Stimulated activated CD4-positive, alpha-beta T cell treated with anti-CD3 and anti-CD28 coated beads, Interleukin-1b, Interleukin-23, amount 100 ng/mL, for 1 hour (primary cell): ENCODE data around the gene CHD6.

Experiments used
- DNase-seq, 2 donors: peaks; one replicate each; pipeline ENCODE4 v3.0.0-alpha.2; 2020; ENCODE audit warnings: low read depth in 2 of 2

The CHD6 gene

DNA sequence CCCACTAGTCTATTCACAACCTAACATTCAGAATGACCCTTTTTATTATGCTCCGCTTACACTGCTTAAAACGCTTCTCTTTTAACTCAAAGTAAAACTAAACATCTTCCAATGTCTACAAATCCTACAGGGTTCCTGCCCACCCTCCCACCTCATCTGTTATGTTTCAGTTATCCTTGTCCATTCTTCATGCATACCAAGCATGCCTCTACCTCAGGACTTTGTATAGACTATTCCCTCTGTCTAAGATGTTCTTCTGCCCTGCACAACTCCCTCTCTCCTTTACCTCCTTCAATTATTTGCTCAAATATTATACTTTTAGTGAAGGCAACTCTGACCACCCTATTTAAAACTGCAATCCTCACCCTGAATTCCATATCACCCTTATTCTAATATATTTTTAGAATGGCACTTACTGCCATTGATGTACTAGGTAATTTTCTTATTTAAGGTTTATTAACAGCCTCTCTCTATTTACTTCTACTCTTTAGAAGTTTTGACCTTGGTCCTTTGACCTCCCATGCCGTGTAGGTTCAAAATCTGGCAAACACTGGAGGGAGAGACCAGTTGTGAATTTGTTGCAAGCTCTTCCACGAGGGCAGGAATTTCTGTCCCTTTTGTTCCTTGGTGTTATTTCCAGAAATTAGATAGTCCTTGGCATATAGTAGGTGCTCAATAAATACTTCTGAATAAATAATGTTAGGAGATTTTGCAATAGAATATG is 111.8 kb downstream of the CHD6 start:
- no peak for DNase-seq

DNA sequence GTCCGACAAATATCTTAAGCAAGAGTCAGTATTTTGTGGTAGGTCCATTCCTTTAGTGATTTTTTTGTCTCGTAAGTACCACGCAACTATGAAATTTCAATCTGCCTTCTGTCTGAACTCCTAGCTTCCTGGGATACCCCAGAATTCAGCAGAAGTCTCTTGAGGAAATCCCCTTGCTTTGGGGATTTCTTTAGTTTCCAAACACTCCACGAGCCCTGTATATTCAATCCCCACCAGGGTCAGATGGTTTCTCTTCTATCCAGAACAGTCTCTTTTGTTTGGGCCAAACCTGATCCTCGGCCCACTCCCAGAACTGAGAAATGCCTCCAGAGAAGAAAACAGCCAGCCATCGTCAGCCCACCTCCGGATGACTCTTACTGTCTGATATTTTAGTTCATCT is 113.0 kb downstream of the CHD6 start:
- no peak for DNase-seq

DNA sequence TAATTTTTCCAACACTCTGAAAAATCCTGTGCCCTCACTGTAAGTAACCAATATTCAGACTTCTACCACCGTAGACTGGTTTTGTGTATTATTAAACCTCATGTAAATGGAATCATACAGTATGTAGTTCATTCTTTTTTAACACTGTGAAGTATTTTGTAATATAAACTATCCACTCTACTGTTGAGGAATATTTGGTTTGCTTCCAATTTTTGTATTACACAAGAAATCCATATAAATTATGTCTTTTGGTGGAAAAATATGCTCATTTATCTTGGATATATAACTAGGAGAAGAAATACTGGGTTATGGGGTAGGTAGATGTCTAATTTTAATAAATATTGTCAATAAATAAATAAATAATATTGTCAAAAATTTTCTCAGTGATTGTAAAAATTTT is 116.8 kb downstream of the CHD6 start:
- no peak for DNase-seq

DNA sequence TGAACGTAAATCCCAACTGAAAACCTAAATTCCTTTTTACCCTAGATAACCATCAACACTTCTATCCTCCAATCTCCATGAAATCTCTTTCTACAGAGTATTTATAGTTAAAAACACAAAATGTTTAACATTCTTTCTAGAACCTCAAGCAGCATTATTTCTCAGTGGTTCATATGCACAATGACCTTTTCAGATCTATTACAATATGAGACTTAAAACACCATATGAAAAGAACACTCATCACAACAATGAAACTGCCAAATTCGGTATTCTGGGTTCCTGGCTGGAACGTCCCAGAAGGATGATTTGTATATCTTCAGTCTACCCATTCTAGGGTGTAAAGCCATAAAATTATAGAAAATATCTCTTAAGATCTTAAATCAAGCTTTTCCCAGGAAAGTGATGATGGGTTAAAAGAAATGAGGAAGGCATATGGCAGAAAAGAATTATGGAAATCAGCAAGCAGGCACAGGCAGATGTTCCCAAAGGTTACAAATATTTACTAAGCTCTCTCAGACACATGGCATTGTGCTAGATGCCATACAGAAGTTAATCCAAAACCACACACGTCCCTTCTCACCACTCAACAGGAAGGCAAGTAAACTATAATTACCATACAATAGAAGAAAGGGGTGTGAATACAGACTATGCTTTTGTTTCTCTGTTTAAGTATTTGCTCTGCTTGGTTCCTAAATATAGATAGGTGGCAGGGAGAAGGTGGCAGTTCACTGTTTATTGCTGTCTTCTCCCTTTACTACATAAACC is 118.0 kb downstream of the CHD6 start:
- DNase-seq: no peak

DNA sequence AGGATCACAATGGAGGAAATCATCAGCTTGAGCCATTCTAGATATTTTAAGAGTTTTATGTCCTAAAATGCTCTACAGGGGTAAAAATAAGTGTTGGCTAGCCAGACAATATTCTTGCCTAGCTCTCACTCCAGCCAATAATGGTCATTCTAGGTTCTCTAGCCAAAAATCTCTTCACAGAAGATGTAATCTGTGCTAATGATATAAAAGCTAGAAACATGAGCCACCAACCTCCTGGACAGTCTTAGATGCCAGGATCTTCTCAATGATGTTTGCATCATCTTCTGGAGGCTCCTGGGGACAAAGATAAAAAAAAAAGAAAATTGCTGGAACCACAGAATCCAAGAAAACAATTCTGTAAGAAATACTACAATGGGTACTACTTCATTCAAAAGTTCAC is 119.1 kb downstream of the CHD6 start:
- DNase-seq: no peak

DNA sequence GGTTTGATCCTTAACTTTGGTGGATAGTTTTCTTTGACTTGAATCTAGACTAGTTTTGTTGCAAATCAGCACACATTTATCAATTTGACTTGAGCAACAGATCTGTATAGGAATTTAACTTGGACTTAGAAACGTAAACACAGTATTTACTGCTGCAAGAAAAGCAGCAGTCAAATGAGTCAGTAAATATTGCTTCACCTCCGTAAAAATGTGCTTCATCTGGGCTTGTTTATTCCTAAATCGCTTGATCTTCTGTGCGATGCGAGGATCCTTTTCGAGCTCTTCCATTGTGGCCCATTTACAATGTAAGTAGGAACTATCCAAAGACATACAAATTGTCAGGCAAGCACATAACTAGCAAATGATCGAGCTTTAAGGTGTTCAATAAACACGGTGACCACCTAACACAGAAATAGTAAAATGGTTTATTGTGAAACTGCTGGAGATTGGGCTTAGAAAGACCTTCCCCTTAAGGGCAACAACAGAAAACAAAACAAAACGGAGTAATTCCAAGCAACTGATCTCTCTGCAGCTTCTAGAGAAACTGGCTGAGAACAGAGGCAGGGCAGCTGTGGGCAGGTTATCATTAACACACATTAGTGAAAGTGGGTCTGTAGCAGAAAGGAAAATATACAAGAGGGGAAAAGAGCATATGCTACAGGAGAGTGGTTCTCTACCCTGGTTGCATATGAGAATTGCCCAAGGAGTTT is 120.8 kb downstream of the CHD6 start:
- no peak for DNase-seq

DNA sequence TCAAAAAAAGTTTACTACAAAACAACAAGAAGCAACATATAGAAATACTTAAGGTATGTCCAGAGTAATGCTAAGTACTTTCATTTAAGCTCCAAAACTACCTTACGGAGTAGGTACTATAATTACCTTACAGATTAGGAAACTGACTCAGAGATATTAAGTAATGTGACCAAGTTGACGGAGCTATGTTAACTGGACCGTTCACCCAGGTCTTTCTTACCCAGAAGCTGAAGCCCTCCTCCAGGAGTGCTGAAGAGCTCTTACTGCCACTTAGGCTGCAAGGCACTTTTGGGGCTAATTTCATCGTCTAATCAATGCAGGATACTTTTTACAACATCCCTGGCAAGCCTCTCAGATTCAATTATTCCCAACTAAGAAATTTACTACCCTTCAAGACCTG is 123.7 kb downstream of the CHD6 start:
- no peak for DNase-seq

DNA sequence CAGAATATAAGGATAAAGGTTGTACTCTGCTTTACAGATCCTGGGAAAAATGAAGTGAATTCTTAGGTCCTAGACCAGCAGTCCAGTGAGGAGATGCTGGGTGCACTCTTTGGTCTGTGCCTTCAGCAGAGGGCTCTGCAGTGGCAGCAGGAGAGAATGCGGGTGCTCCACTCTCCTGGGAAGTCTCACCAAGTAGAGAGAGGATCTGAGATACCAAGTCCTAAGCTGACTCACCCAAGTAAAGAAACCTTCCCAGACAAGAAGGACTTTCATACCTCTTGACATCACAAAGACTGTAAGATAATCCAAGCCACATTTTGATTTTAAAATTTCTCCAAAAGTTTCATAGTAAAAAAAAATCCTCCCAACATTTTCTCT is 134.6 kb downstream of the CHD6 start:
- DNase-seq: no peak

DNA sequence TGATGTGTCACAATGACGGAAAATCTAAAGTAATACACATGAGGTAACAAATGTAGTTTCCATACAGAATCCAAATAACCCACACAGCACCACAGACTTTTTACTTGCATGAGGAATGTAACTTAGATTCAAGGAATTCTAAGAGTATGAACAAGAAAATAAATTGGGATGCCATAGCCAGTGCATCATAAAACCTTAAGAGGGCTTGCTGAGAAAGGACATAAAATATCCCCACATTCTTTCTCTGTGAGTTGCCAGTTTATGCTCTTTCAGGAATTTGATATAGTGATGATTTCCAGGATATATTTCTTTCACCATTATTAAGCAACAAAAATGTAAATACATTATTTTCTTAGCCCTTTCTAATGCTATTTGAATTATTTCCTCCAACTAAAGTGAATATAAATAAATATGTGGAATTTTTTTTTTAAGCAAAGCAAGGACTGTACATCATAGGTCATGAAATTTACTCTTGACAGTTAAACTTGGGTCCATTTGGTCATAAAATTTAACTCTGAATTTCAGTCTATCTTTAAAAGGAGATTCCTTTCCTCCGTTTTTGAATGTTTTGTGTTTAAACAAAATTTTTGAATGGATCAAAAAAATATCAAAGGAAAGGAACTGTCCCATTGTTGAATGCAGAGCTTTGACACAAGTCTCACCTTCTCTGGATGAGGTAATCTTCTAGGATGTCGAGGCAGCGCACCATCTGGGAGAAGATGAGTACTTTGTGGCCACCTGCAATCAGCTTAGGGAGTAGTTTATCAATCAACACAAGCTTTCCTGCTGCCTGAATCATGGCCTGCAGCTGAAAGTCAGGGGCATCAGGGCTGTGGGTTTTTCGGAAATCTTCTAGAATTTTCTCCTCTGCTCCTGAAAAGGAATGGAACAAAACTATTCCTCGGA is 135.3 kb downstream of the CHD6 start:
- no peak for DNase-seq

DNA sequence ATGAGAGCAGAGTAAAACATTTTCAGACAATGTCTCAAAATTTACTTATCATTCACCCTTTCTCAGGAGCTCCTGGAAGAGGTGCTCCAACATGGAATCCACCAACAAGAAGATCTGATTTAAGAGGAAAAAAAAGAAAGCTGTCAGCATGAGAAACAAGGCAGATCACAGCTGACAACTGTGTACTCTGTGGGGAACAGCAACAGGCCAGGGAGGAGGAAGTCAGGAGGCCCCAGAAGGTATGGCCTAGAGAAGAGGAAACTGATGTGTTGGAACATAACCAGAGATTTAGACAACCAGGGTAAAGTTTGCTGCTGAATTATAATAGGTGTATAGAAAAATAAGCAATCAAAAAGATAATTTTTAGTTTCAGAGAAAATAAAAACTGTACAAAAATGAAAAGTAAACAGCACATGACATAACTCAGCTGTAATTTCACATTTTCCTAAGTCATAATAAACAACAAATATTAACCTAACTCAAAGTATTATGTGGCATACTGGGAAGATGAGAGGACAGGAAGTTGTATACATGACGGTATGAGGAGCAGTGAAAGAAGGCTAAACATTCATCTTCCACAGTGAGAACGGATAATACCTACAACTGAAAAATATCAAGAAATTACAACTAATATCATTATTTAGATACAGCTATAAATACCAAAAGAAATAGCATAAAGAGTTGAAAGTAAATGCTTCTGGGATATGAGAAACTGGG is 138.0 kb downstream of the CHD6 start:
- no peak for DNase-seq

DNA sequence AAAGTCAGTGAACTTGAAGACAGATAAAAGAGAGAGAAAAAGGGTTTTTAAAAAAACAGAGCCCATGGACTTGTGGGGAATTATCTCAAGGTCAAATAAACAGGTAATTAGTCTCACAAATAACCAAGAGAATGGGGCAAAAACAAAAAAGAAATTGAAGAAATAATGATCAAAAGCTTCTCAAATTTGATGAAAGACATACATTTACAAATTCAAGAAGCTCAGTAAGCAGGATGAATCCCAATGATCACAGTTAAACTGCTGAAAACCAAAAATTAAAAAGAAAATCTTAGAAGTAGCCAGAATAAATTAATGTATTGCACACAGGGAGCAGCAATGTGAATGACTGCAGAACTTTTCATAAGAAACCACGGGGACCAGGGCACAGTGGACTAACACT is 139.1 kb downstream of the CHD6 start:
- no peak for DNase-seq

DNA sequence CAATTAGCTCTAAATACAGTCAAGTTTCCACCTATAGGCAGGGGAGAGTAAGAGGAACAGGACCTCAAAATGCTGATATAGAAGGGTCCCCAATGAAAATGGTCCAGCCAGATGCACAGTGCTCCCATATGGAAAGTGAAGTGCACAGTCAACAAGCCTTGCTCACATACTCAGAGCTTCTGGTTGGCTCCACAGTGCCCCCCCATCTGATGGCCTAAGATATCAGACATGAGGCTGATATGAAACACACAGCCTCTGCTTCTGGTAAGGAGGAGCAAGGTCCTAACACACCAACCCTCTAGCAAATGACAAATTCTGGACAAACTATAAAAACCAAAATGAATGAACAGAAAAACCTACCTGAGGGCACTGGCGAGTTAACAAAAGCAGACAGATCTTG is 140.2 kb downstream of the CHD6 start:
- no peak for DNase-seq

DNA sequence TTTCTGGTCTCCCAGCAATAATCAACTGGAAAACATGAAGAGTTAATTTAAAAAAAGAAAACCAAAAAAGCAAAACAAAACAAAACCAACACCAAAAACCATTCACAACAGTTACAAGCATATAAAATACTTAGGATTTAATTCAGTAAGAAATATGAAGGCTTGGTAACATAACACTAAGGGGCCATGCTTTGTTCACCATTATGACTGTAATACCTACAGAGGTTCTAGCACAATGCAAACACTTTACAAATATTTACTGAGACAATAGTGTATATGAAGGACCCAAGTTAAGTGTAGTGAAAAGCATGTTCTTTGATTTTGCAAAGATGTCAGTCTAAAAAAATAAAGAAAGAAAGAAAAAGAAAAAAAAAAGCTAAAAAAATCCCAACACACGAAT is 141.7 kb downstream of the CHD6 start:
- no peak for DNase-seq

DNA sequence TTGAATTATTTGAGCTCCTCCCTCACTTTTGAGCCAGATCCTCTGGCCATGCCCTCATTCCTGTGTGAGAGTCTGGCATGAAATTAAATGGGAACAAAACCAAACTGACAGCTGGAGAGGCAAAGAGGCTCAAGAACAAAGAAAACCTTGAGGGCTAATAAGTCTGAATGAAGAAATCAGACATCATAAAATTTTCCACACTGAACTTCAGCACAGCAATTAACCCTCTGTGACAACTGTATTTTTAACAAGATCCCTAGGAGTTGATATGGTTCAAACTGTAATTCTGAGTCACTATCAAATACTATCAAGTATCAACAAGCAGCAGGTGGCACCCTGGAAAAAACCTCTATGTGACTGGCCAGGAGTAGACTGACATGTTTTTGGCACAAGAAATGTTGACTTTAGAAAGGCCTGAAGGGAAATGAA is 142.2 kb downstream of the CHD6 start:
- no peak for DNase-seq

DNA sequence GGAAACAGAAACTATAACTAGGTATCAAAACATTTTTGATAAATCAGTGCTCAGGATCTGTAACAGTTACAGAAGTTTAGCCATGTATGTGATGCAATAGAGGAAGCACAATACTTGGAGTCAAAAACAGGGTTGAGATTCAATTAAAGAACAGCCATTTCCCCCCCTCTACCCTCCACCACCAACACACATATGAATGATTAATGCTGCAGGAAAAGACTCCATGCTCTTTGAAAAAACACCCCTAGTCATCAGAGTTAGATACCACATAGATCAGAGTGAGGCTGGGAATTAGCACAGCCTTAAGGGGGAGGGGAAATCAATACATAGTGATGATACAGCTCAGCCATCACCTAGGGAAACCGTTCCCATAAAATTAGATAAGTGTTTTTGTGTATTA is 142.7 kb downstream of the CHD6 start:
- no peak for DNase-seq

DNA sequence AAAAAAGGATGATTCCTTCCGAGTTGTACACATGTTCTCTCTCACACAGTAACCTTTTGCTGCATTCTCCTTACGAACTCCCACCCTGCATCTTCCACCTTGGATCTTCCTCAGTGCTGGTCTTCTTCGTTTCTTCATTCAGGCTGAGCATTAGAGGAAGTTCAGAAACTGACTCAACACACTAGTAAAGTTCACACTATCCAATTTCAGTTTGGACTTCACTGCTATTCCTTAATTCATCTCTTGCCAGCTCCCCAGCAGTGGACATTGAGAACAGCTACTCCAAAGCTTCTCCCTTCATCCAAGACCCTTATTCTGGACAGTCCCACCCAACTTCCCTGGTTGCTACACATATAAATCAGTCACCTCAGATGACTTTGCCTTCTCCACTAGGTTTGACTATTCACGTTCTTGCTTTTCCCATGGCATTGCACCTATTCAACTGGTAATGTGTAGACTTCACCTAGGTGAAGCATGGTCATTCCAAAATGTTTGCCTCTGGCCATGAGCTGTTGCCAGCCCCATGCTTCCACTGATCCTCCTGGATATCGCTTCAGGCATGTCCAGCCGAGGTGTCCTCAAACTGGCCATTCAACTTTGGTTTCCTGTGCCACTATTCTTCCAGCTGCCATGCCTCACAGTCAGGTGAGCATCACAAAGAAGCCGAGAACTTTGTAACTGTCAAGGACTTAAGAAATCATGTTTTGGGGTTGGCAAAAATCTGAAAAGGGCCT is 147.6 kb downstream of the CHD6 start:
- no peak for DNase-seq

DNA sequence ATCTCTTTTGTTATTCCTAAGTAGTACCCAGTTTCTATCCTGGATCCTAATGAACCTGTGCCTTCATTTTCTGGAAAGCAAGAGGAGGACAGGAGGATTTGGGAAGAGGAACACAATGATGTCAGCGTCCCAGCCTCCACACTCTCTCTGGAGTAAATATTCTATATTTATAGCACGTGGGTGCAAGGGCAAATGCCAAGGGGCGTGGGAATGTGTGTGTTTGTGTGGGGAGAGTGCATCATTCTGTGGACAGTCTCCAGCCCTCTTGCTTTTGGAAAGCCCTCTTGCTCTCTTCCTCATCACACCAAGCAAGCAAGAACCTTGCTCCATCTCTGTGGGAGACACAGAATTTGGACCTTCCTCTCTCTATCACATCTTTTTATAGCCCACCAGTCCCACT is 148.3 kb downstream of the CHD6 start:
- no peak for DNase-seq

DNA sequence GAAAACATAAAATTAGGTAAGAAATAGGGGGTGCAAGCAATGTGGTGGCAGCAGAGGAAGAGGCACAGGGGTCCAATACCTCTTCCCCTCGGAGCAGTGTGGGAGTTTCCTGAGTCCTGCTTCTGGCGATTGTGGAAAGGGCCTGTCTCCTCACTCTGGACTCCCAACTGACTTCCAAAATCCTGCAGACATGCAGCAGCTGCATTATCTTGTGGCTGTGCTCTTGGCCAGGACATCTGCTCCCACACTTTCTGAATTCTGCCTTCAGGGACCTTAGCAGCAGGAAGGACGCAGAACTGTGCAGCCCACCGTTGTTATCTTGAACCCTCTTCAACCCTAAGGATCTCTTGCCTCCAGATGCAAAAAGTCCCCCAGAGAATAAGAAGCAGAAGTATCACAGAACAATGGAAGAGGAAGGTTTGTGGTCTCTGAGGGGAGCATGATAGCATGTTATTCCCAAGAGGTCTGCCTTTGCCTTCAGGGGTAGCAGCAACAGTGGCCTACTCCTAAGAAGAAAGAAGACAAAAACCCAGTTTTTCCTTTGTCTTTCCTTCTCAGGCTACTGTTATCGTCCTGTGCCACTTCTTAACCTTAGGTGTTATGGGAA is 149.1 kb downstream of the CHD6 start:
- DNase-seq: no peak

DNA sequence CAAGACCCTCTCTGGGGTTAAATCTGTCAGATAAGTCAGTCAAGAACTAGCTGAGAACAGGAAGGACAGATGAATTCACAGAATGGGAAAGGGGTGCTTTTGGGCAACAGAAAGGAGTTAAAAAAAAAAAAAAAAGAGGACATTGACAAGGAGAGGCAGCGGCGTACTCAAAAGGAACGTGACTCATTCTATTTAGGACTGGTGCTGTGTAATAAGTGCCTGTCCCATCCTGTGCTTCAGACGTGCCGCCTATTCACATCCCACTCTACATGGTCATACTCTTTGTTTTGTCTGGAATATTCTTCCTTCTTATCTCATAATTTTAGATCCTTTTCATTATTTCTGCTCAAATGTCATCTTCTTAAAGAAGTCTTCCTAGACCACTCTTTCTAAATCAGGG is 150.5 kb downstream of the CHD6 start:
- DNase-seq: no peak

DNA sequence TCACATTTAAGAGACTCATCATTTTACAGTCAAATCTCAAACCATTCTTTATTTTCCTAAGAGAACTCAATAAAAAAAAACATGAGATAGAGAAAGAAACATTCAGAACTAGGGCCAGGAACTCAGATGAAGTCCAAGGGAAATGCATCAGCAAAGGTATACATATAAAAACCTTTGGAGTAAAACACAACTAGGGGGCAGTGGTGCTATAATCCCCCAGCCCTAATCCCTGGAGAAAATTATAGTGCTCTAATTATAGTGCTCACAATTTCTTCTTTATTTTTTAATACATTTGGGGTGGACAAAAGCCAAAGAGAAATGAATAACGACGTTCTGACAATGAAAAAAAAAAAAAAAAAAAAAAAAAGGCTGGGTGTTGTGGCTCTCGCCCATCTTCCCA is 151.0 kb downstream of the CHD6 start:
- no peak for DNase-seq
